IPS-15b (cell line): Measurements from ENCODE around the gene ASB16.

Source experiments
- H3K27me3 ChIP-seq: one replicate; pipeline ENCODE4 v1.6.1; 2013; ENCODE audit warnings: low read length; ENCODE audit not compliant: control insufficient read depth, insufficient read depth
- H3K36me3 ChIP-seq: one replicate; pipeline ENCODE4 v1.6.1; 2013; ENCODE audit warnings: low read length; ENCODE audit not compliant: control insufficient read depth, insufficient read depth
- H3K4me1 ChIP-seq: one replicate; pipeline ENCODE4 v1.6.1; 2013; ENCODE audit warnings: mild to moderate bottlenecking, low read length; ENCODE audit not compliant: control insufficient read depth, insufficient read depth
- H3K4me3 ChIP-seq: one replicate; pipeline ENCODE4 v1.5.1; 2013; ENCODE audit warnings: low read depth, low read length
- H3K9ac ChIP-seq: one replicate; pipeline ENCODE4 v1.6.1; 2013; ENCODE audit warnings: low read depth, mild to moderate bottlenecking, low read length
- H3K9me3 ChIP-seq: one replicate; pipeline ENCODE4 v1.6.1; 2013; ENCODE audit warnings: mild to moderate bottlenecking, low read length; ENCODE audit not compliant: control insufficient read depth, insufficient read depth

ASB16 gene

GRCh38 chr17:44207319-44207718, 36.8 kb downstream of the ASB16 start:
- H3K9me3 ChIP-seq = no peaks in the 10 kb centered on the region
- H3K36me3 ChIP-seq = peaks cover 39% of the 10 kb centered on the region
- no peak overlapping the region for H3K4me3 ChIP-seq
- H3K27me3 ChIP-seq = no peaks in the 10 kb centered on the region
- no peak overlapping the region for H3K9ac ChIP-seq
- H3K4me1 ChIP-seq = peaks cover 8% of the 10 kb centered on the region

- H3K36me3 ChIP-seq = peaks cover 39% of the 10 kb centered on the region
- H3K9me3 ChIP-seq = no peaks in the 10 kb centered on the region
- no peak overlapping the region for H3K9ac ChIP-seq
- H3K27me3 ChIP-seq = no peaks in the 10 kb centered on the region
- peaks cover 8% of the 10 kb centered on the region for H3K4me1 ChIP-seq
- no peak overlapping the region for H3K4me3 ChIP-seq
These were observed 37.2 kb downstream of the ASB16 start for GRCh38 chr17:44207743-44208142.

GRCh38 chr17:44209786-44210341, 39.4 kb downstream of the ASB16 start:
- no peaks in the 10 kb centered on the region for H3K27me3 ChIP-seq
- H3K9me3 ChIP-seq = no peaks in the 10 kb centered on the region
- H3K4me3 ChIP-seq = no peak overlapping the region
- H3K9ac ChIP-seq = no peak overlapping the region
- peaks cover 4% of the 10 kb centered on the region for H3K4me1 ChIP-seq
- peaks cover 53% of the 10 kb centered on the region for H3K36me3 ChIP-seq

DNA sequence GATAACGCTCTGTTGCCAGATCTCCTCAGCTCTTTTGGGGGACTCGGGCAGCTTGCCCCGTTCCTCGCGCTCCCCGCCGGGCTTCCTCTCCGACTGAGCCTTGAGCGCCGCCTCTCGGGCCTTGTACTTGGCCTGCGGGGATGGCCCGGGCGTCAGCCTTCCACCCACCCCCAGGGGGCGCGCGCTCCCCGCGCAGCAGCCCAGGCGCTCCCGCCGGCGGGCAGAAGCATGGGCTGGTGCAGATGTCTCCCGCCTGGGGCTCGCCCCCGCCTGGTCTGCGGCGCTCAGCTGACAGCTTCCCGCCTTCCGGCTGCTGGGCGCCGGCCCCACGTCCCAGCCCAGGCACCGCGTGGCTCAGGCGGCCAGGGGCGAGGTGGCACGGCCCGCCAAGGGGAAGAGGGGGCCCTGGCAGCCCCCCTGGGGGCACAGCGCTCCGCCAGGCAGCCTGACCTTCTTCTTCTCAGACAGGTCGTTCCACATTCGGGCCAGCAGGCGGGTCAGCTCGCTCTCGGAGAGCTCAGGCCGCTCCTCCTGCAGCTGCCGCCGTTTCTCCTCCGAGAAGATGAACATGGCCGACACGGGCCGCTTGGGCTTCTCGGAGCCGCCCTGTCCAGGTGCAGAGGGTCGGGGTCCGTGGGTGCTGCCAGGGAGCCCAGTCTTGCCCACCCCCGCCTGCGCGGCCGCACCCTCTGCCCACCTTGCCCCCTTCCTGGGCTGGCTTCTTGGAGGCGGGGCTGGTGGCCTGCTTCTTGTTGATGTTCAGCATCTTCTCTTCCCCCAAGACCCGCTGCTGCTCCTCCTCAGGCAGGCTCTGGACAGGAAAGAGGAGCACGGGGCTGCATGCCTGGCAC, 40.1 kb downstream of the ASB16 start:
- H3K27me3 ChIP-seq = no peaks in the 10 kb centered on the region
- peaks cover 60% of the 10 kb centered on the region for H3K36me3 ChIP-seq
- H3K9me3 ChIP-seq = no peaks in the 10 kb centered on the region
- peak overlapping the region; percentile 5 for H3K9ac ChIP-seq
- H3K4me1 ChIP-seq = no peaks in the 10 kb centered on the region
- H3K4me3 ChIP-seq = no peak overlapping the region

DNA sequence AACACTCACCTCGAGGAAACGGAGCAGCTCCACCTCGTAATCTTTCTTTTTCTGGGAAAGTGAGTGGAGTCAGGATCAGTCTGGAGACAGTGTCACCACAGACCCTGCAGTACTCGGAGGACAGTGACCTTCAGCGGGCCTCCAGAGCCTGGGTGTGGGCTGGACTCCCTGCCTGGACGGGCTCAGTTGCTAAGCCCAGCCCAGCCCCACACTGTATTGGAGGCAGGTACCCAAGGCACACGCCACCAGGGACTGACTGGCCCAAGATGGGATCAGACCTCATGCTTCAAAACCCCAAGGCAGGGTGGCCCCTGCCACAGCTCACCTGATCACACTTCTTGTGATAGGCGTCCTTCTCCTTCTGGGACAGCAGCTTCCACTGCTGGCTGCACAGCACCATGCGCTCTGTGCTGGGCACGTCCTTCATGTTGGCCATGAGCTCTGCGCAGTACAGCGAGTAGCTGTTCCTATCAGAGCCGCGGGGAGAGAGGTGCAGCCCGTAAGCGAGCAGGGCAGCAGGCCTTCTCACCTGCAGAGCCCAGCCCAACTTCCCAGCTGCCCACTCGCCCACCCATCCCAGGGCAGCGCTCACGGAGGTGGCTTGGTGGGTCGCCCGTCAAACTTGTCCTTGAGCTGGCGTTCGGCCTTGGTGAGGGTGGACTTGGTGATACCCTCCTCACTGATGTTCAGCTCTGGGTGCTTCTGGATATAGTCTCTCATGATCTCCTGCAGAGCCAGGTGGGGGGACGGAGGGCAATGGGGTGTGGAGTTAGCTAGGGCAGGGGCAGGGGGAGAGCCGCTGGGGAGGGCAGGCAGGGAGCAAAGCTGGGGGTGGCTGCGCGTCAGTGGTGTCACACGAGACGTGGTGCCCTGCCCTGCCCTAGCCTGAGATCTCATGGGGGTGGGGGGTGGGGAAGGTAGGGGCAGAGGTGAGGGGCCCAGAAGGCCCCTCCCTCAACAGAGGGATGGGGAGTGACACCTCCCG, 41.1 kb downstream of the ASB16 start:
- H3K4me3 ChIP-seq = no peak overlapping the region
- no peaks in the 10 kb centered on the region for H3K9me3 ChIP-seq
- peaks cover 68% of the 10 kb centered on the region for H3K36me3 ChIP-seq
- H3K27me3 ChIP-seq = no peaks in the 10 kb centered on the region
- no peak overlapping the region for H3K9ac ChIP-seq
- no peaks in the 10 kb centered on the region for H3K4me1 ChIP-seq

- no peak overlapping the region for H3K4me3 ChIP-seq
- peaks cover 5% of the 10 kb centered on the region for H3K4me1 ChIP-seq
- H3K9ac ChIP-seq = no peak overlapping the region
- peaks cover 63% of the 10 kb centered on the region for H3K36me3 ChIP-seq
- H3K27me3 ChIP-seq = no peaks in the 10 kb centered on the region
- H3K9me3 ChIP-seq = no peaks in the 10 kb centered on the region
These were observed 42.3 kb downstream of the ASB16 start for GRCh38 chr17:44212507-44213402.

- Histone ChIP-seq H3K36me3 (peaks cover 60% of the 10 kb centered on the region), H3K9me3 (no peaks in the 10 kb centered on the region), H3K4me1 (peaks cover 6% of the 10 kb centered on the region), H3K27me3 (no peaks in the 10 kb centered on the region), H3K9ac (no peak overlapping the region), H3K4me3 (no peak overlapping the region)
These were observed 43.1 kb downstream of the ASB16 start for GRCh38 chr17:44213403-44214229.

DNA sequence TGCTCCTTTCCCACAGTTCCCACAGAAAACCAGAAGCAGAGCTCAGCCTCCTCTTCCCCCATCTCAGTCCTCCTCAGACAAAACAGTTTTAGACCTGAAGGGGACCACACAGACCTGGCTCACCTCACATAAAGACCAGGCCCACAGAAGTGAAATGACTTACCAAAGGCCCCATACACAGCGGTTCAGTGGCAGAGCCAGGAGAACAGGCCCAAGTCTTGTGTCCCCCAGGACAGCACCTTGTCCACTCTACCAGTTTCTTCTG, 43.7 kb downstream of the ASB16 start:
- no peaks in the 10 kb centered on the region for H3K9me3 ChIP-seq
- no peak overlapping the region for H3K9ac ChIP-seq
- no peak overlapping the region for H3K4me3 ChIP-seq
- H3K27me3 ChIP-seq = no peaks in the 10 kb centered on the region
- H3K4me1 ChIP-seq = peaks cover 6% of the 10 kb centered on the region
- peaks cover 54% of the 10 kb centered on the region for H3K36me3 ChIP-seq

GRCh38 chr17:44214896-44215295, 44.4 kb downstream of the ASB16 start:
- peaks cover 6% of the 10 kb centered on the region for H3K4me1 ChIP-seq
- no peaks in the 10 kb centered on the region for H3K9me3 ChIP-seq
- peaks cover 48% of the 10 kb centered on the region for H3K36me3 ChIP-seq
- H3K9ac ChIP-seq = no peak overlapping the region
- no peaks in the 10 kb centered on the region for H3K27me3 ChIP-seq
- H3K4me3 ChIP-seq = no peak overlapping the region

- Histone ChIP-seq H3K4me3 (no peak overlapping the region), H3K9ac (no peak overlapping the region), H3K4me1 (peaks cover 6% of the 10 kb centered on the region)
These were observed 45.7 kb downstream of the ASB16 start for GRCh38 chr17:44216173-44216572.

More at GRCh38 chr17:44216173-44216572, 45.7 kb downstream of the ASB16 start:
- Histone ChIP-seq H3K36me3 (peaks cover 42% of the 10 kb centered on the region), H3K9me3 (no peaks in the 10 kb centered on the region), H3K27me3 (no peaks in the 10 kb centered on the region)
